ENCODE results near the gene XYLT2. TPM values are rescaled to one million over a fixed set of nuclear protein-coding genes. Genes with fewer than 3 reads are reported as not detected.
"Not testable (repeated sequence)": the region's sequence is repeated elsewhere in the genome, so short reads cannot be mapped to it uniquely, and the experiment has no call there.

XYLT2 gene
- total RNA-seq: 10 to 100 TPM; 37.6 to 41.1 TPM
- 10 to 100 TPM in 1 of 2 donors, 1 to 10 TPM in 1; 7.7 to 20.8 TPM for polyA plus RNA-seq

DNA sequence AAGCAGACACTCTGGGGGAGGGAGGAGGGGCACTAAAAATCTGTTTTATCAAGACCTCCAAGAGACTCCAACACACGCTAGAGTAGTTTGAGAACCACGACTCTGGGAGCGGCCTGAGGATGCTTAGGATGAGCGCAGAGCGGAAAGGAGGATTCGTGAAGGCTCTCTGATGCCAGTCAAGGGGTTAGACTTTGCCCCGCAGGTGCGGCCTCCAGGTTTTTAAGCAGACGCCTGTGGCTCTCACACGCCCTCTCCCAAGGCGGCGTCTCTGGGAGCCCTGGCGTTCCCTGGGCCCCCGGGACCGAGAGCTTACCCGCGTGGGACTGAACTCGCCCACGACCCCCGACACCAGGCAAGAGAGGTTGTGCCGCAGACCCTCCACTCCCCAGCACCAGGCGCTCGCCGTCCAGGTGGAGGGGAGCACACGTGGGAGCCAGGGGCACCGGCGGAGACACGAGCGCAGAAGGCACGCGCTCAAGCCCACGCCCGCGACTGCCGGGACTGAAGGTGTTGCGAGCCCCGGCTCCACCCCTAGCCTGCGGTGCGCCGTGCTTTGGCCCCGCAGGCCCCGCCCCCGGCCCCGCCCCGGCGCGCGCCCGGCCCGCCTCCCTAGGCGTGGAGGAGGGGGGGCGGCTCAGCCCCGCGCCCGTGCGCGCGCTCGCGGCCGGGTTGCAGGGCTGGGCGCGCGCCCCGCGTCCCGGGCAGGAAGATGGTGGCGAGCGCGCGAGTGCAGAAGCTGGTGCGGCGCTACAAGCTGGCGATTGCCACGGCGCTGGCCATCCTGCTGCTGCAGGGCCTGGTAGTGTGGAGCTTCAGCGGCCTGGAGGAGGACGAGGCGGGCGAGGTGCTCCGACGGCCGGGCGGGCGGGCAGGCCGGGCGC lies at the start of gene XYLT2:
Gene XYLT2 (plus strand): TSS at position 695 of the 881 bp plus-strand sequence. CDS start 15 bp downstream, at position 710.
- H3K36me3 Mint-ChIP-seq: peaks cover 0 to 6% of the 10 kb centered on the region in 2 donors
- peak within 1 kb of the TSS; percentile 72 for H3K27ac ChIP-seq (ENCODE audit: low read depth, low read length)
- H3K27ac Mint-ChIP-seq: peak within 1 kb of the TSS; percentile 88 to 96 (median 92)
- peaks cover 31% of the 10 kb centered on the region for H3K4me1 ChIP-seq (ENCODE audit: insufficient read depth, low read length)
- H3K4me3 Mint-ChIP-seq: peak within 1 kb of the TSS; percentile 88 to 94 (median 91)
- H3K4me3 ChIP-seq (ENCODE audit: low read length in 2 of 2): peak within 1 kb of the TSS; percentile 65 to 80
- CTCF ChIA-PET (ENCODE audit: partially characterized antibody): interaction anchor here (1.2 to 5.6 kb wide), 3 partner anchors 16 to 26 kb away, joined by 3 to 35 read pairs (median 3); no protein-coding TSS in a partner anchor
- H3K4me1 Mint-ChIP-seq: peaks cover 15 to 55% (median 33%) of the 10 kb centered on the region in 4 donors
- intact Hi-C loops (cut with micrococcal nuclease): loop anchor here (1.0 to 5.0 kb wide), 2 partner anchors 27 to 248 kb away; partner anchors contain the start of gene PDK2
- DNase-seq: peak; percentile 86 to 94 (median 93)
- no peaks in the 10 kb centered on the region for H3K9me3 ChIP-seq (ENCODE audit: control insufficient read depth in 1 of 2, low read length in 2 of 2)
- H3K27me3 Mint-ChIP-seq: no peaks in the 10 kb centered on the region
- H3K9me3 Mint-ChIP-seq: no peaks in the 10 kb centered on the region
- POLR2A ChIA-PET (ENCODE audit: partially characterized antibody): interaction anchor here (0.8 to 2.9 kb wide), 14 partner anchors 9 to 521 kb away, joined by 3 to 25 read pairs (median 4); partner anchors contain the start of genes ACSF2, EME1, LRRC59 and MRPL27
- H3K36me3 ChIP-seq (ENCODE audit: insufficient read depth, low read length): no peaks in the 10 kb centered on the region
- H3K27me3 ChIP-seq (ENCODE audit: insufficient read depth, low read length): no peaks in the 10 kb centered on the region

DNA sequence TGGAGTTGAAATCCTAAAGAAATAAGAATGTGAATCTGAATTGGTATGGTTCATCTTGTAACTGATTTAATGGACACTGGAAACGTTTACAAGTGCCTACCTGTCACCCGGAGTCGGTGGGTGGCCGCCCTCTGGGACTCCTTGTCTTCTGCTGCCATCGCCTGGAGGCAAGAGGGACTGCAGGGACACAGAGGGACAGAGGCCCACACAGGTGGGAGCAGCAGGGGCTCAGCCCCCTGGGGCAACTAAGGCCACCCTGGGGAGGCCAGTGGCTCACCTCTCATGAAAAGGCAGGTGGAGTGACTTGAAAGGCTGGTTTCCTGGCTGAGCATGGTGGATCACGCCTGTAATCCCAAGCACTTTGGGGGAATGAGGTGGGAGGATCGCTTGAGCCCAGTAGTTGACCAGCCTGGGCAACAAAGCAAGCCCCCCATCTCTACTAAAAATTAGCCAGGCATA lies 48.5 kb upstream of the XYLT2 start:
- Mint-ChIP-seq H3K27ac (peak overlapping the region in 1 of 7 donors; percentile 47), H3K4me1 (no peaks in the 10 kb centered on the region), H3K9me3 (no peaks in the 10 kb centered on the region), H3K36me3 (no peaks in the 10 kb centered on the region), H3K27me3 (peaks cover 0 to 4% of the 10 kb centered on the region in 2 donors), H3K4me3 (no peak overlapping the region)
- Histone ChIP-seq H3K27ac (ENCODE audit: low read depth, low read length) (no peak overlapping the region), H3K36me3 (ENCODE audit: insufficient read depth, low read length) (no peaks in the 10 kb centered on the region), H3K9me3 (ENCODE audit: control insufficient read depth in 1 of 2, low read length in 2 of 2) (no peaks in the 10 kb centered on the region), H3K4me3 (ENCODE audit: low read length in 2 of 2) (no peak overlapping the region), H3K4me1 (ENCODE audit: insufficient read depth, low read length) (no peaks in the 10 kb centered on the region), H3K27me3 (ENCODE audit: insufficient read depth, low read length) (no peaks in the 10 kb centered on the region)
- intact Hi-C loops (cut with micrococcal nuclease): loop anchor here (1.0 kb wide), 2 partner anchors 24 to 97 kb away; no protein-coding TSS in a partner anchor
- ChIA-PET CTCF (ENCODE audit: partially characterized antibody) (interaction anchor here (0.7 to 8.4 kb wide), 18 partner anchors 8 to 299 kb away, joined by 3 to 107 read pairs (median 5); partner anchors contain the start of genes COL1A1 and PDK2), POLR2A (ENCODE audit: partially characterized antibody) (no interaction called here)
- DNase-seq: peak; percentile 73 to 81 (median 75)

DNA sequence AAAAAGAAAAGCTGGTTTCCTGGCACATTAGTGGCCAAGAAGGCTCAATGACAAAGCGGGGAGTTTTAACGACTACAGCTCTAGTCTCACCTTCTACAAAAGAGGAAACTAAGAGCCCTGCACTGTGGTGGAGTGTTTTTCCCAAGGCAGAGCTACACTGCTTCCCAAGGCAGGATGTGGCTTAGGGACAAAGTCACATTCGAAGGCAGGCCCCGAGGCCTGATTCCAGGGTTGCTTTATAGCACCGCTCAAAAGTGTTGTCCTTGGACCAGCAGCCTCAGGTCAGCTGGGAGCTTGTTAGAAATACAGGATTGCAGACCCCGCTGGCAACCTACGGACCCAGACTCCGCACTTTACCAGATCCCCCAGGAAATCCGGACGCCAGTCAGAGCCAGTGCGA lies 47.9 kb upstream of the XYLT2 start:
- no peak overlapping the region for H3K4me3 Mint-ChIP-seq
- H3K36me3 Mint-ChIP-seq: no peaks in the 10 kb centered on the region
- intact Hi-C loops (cut with micrococcal nuclease): no loop called here
- DNase-seq: no peak
- Histone ChIP-seq H3K4me1 (ENCODE audit: insufficient read depth, low read length) (no peaks in the 10 kb centered on the region), H3K36me3 (ENCODE audit: insufficient read depth, low read length) (no peaks in the 10 kb centered on the region), H3K27me3 (ENCODE audit: insufficient read depth, low read length) (no peaks in the 10 kb centered on the region), H3K4me3 (ENCODE audit: low read length in 2 of 2) (no peak overlapping the region), H3K27ac (ENCODE audit: low read depth, low read length) (no peak overlapping the region), H3K9me3 (ENCODE audit: control insufficient read depth in 1 of 2, low read length in 2 of 2) (no peaks in the 10 kb centered on the region)
- no peak overlapping the region for H3K27ac Mint-ChIP-seq
- POLR2A ChIA-PET (ENCODE audit: partially characterized antibody): no interaction called here
- H3K4me1 Mint-ChIP-seq: no peaks in the 10 kb centered on the region
- peaks cover 0 to 4% of the 10 kb centered on the region in 2 donors for H3K27me3 Mint-ChIP-seq
- no peaks in the 10 kb centered on the region for H3K9me3 Mint-ChIP-seq
- CTCF ChIA-PET (ENCODE audit: partially characterized antibody): interaction anchor here (0.7 to 8.4 kb wide), 16 partner anchors 9 to 1093 kb away, joined by 3 to 107 read pairs (median 4); partner anchors contain the start of genes COL1A1 and PDK2

DNA sequence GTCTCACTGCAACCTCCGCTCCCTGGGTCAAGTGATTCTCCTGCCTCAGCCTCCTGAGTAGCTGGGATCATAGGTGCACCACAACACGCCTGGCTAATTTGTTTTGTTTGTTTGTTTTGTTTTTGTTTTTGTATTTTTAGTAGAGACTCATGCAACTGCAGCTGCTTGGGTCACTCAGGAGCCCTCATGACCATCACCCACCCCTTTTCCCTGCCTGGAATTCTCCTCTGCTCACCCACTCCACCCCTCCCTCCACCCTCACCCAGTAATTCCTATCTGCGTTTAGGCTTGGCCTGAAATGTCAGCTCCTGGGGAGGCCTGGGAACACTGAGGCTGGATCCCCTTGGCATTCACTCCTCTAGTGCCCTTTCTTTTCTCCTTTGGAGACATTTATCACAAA lies 46.1 kb upstream of the XYLT2 start:
- POLR2A ChIA-PET (ENCODE audit: partially characterized antibody): no interaction called here
- Mint-ChIP-seq H3K36me3 (no peaks in the 10 kb centered on the region), H3K27me3 (peaks cover 6 to 9% of the 10 kb centered on the region in 2 donors), H3K9me3 (no peaks in the 10 kb centered on the region), H3K4me3 (no peak overlapping the region), H3K4me1 (no peaks in the 10 kb centered on the region), H3K27ac (peak overlapping the region in 1 of 7 donors; percentile 15)
- Histone ChIP-seq H3K9me3 (ENCODE audit: control insufficient read depth in 1 of 2, low read length in 2 of 2) (no peaks in the 10 kb centered on the region), H3K4me3 (ENCODE audit: low read length in 2 of 2) (no peak overlapping the region), H3K36me3 (ENCODE audit: insufficient read depth, low read length) (no peaks in the 10 kb centered on the region), H3K27me3 (ENCODE audit: insufficient read depth, low read length) (no peaks in the 10 kb centered on the region), H3K4me1 (ENCODE audit: insufficient read depth, low read length) (no peaks in the 10 kb centered on the region), H3K27ac (ENCODE audit: low read depth, low read length) (no peak overlapping the region)
- CTCF ChIA-PET (ENCODE audit: partially characterized antibody): interaction anchor here (2.1 kb wide), 1 partner anchor 100 kb away, joined by 6 read pairs; no protein-coding TSS in a partner anchor
- no peak for DNase-seq
- intact Hi-C loops (cut with micrococcal nuclease): no loop called here

DNA sequence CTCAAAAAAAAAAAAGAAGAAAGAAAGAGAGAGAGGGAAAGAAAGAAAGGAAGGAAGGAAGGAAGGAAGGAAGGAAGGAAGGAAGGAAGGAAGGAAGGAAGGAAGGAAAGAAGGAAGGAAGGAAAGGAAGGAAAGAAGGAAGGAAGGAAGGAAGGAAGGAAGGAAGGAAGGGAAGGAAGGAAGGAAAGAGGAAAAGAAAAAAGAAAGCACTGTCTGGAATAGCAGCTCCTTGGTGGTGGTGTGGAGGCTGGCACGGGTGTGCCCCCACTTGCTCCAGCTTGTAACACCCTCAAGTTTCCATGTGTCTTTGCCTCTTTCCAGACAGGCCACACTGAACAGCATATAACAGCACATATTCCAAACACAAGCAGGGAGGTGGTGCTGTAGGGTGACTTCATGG lies 45.1 kb upstream of the XYLT2 start:
- H3K27me3 ChIP-seq (ENCODE audit: insufficient read depth, low read length); POLR2A ChIA-PET (ENCODE audit: partially characterized antibody); H3K4me1 ChIP-seq (ENCODE audit: insufficient read depth, low read length); H3K36me3 ChIP-seq (ENCODE audit: insufficient read depth, low read length); H3K9me3 ChIP-seq (ENCODE audit: control insufficient read depth in 1 of 2, low read length in 2 of 2); H3K9me3 Mint-ChIP-seq; H3K4me3 Mint-ChIP-seq; H3K36me3 Mint-ChIP-seq; intact Hi-C loops (cut with micrococcal nuclease); DNase-seq; H3K4me1 Mint-ChIP-seq; H3K27ac ChIP-seq (ENCODE audit: low read depth, low read length); H3K27ac Mint-ChIP-seq; H3K4me3 ChIP-seq (ENCODE audit: low read length in 2 of 2): not testable (repeated sequence)
- CTCF ChIA-PET (ENCODE audit: partially characterized antibody): interaction anchor here (0.7 to 2.1 kb wide), 4 partner anchors 16 to 183 kb away, joined by 3 to 6 read pairs (median 3); no protein-coding TSS in a partner anchor
- peaks cover 8 to 13% of the 10 kb centered on the region in 2 donors for H3K27me3 Mint-ChIP-seq

DNA sequence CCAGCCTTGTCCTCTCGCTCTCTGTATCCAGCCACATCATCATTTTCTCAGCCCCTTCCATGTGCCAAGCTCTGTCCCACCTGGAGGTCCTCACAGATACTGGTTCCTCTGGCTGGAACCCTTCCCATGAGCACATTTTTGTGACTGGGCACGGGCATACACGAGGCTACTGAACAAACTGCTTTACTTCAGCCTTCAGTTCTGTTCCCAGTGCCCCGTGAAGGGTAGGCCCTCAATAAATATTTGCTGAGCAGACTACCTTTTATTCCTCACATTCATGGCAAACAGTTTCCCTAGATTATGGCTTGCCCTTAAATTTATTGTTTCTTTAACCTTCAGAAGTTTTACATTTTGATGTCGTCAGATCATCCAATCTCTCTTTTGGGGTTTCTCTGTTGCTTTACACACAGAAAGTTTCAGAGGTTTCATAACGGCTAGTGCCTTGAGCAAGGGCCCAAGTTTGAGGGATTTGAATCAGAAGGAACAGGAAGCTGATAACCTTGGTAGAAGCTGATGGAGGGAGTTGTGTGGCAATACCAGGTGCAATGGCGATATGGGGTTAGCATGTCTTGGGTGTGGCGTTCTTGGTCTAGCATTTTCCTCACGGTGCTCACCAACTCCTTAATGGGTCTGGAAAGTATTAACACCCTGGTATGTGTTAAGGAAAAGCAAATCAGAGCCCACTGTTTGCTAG lies 43.9 kb upstream of the XYLT2 start:
- DNase-seq: no peak
- no peaks in the 10 kb centered on the region for H3K4me1 ChIP-seq (ENCODE audit: insufficient read depth, low read length)
- POLR2A ChIA-PET (ENCODE audit: partially characterized antibody): no interaction called here
- H3K4me3 ChIP-seq (ENCODE audit: low read length in 2 of 2): no peak overlapping the region
- intact Hi-C loops (cut with micrococcal nuclease): no loop called here
- CTCF ChIA-PET (ENCODE audit: partially characterized antibody): interaction anchor here (1.2 to 2.1 kb wide), 2 partner anchors 14 to 102 kb away, joined by 3 to 6 read pairs; no protein-coding TSS in a partner anchor
- Mint-ChIP-seq H3K4me1 (no peaks in the 10 kb centered on the region), H3K27me3 (peaks cover 9 to 16% of the 10 kb centered on the region in 2 donors), H3K27ac (no peak overlapping the region), H3K9me3 (no peaks in the 10 kb centered on the region), H3K36me3 (no peaks in the 10 kb centered on the region), H3K4me3 (no peak overlapping the region)
- no peaks in the 10 kb centered on the region for H3K9me3 ChIP-seq (ENCODE audit: control insufficient read depth in 1 of 2, low read length in 2 of 2)
- no peaks in the 10 kb centered on the region for H3K27me3 ChIP-seq (ENCODE audit: insufficient read depth, low read length)
- no peak overlapping the region for H3K27ac ChIP-seq (ENCODE audit: low read depth, low read length)
- H3K36me3 ChIP-seq (ENCODE audit: insufficient read depth, low read length): no peaks in the 10 kb centered on the region

All from CD4-positive, alpha-beta memory T cell (primary cell).